ENCODE data around the gene SH3RF2.
"Not testable (repeated sequence)": the region's sequence is repeated elsewhere in the genome, so short reads cannot be mapped to it uniquely, and the experiment has no call there.

The SH3RF2 gene

GRCh38 chr5:145954140-145954539, 17.8 kb downstream of the SH3RF2 start:
- DNase-seq: not testable (repeated sequence)

- DNase-seq: no peak
Measured at GRCh38 chr5:145957388-145957787, 21.0 kb downstream of the SH3RF2 start.

GRCh38 chr5:145958436-145958835, 22.1 kb downstream of the SH3RF2 start:
- no peak for DNase-seq

GRCh38 chr5:145960166-145960565, 23.8 kb downstream of the SH3RF2 start:
- DNase-seq: no peak

GRCh38 chr5:145960848-145961600, 24.6 kb downstream of the SH3RF2 start:
- DNase-seq: no peak

- DNase-seq: no peak
Measured at GRCh38 chr5:145962001-145962400, 25.6 kb downstream of the SH3RF2 start.

- not testable (repeated sequence) for DNase-seq
Measured at GRCh38 chr5:145964008-145964407, 27.6 kb downstream of the SH3RF2 start.

GRCh38 chr5:145965804-145966203, 29.4 kb downstream of the SH3RF2 start:
- no peak for DNase-seq

GRCh38 chr5:145967296-145967695, 30.9 kb downstream of the SH3RF2 start:
- DNase-seq: no peak

GRCh38 chr5:145968970-145969713, 32.8 kb downstream of the SH3RF2 start:
- no peak for DNase-seq

GRCh38 chr5:145969714-145970092, 33.3 kb downstream of the SH3RF2 start:
- no peak for DNase-seq

- DNase-seq: no peak
Measured at GRCh38 chr5:145971108-145971507, 34.7 kb downstream of the SH3RF2 start.

GRCh38 chr5:145971701-145972100, 35.3 kb downstream of the SH3RF2 start:
- DNase-seq: no peak

- no peak for DNase-seq
Measured at GRCh38 chr5:145975001-145975360, 38.6 kb downstream of the SH3RF2 start.

GRCh38 chr5:145975361-145976066, 39.1 kb downstream of the SH3RF2 start:
- no peak for DNase-seq

- DNase-seq: no peak
Measured at GRCh38 chr5:145976431-145977155, 40.2 kb downstream of the SH3RF2 start.

GRCh38 chr5:145978171-145978570, 41.8 kb downstream of the SH3RF2 start:
- no peak for DNase-seq

- DNase-seq: no peak
Measured at GRCh38 chr5:145978708-145979107, 42.3 kb downstream of the SH3RF2 start.

GRCh38 chr5:145979270-145980223, 43.2 kb downstream of the SH3RF2 start:
- no peak for DNase-seq

- no peak for DNase-seq
Measured at GRCh38 chr5:145980259-145980658, 43.9 kb downstream of the SH3RF2 start.

GRCh38 chr5:145980718-145981117, 44.3 kb downstream of the SH3RF2 start:
- no peak for DNase-seq
